Spleen (tissue), 11 donors: ENCODE results near the gene ABO. TPM values are rescaled to one million over a fixed set of nuclear protein-coding genes. Genes with fewer than 3 reads are reported as not detected.

ENCODE experiments used
- DNase-seq: peaks from one replicate; pipeline ENCODE4 v3.0.0-alpha.2; 2020
- H3K27ac ChIP-seq, 8 donors: fragments of 200-600 bp; sonication (generic) in 7 of 8; 1 replicate in 4 of 8; 2 replicates in 4 of 8; pipeline versions ENCODE4 v1.5.0 to v1.8.0; 2016 to 2021; ENCODE audit warnings: inconsistent platforms in 4 of 8, mild to moderate bottlenecking in 4 of 8, moderate library complexity in 1 of 8
- H3K27me3 ChIP-seq, 7 donors: fragments of 200-600 bp; sonication (generic) in 6 of 7; replicated peaks in 1 of 7; 1 replicate in 4 of 7; 2 replicates in 3 of 7; pipeline versions ENCODE4 v1.5.0 to v1.8.0; 2016 to 2021; ENCODE audit warnings: inconsistent platforms in 3 of 7, mild to moderate bottlenecking in 1 of 7
- H3K36me3 ChIP-seq, 6 donors: fragments of 200-600 bp; sonication (generic) in 5 of 6; 1 replicate in 4 of 6; 2 replicates in 2 of 6; pipeline versions ENCODE4 v1.5.0 to v1.8.0; 2016 to 2021; ENCODE audit warnings: inconsistent platforms in 2 of 6
- H3K4me1 ChIP-seq, 6 donors: fragments of 200-600 bp; sonication (generic) in 5 of 6; 1 replicate in 3 of 6; 2 replicates in 3 of 6; pipeline versions ENCODE4 v1.5.0 to v1.8.0; 2016 to 2021; ENCODE audit warnings: inconsistent platforms in 3 of 6
- H3K4me3 ChIP-seq, 8 donors: fragments of 200-600 bp; sonication (generic) in 7 of 8; 1 replicate in 4 of 8; 2 replicates in 4 of 8; pipeline versions ENCODE4 v1.5.0 to v1.8.0; 2016 to 2021; ENCODE audit warnings: inconsistent platforms in 4 of 8, mild to moderate bottlenecking in 4 of 8, moderate library complexity in 2 of 8
- H3K9me3 ChIP-seq, 8 donors: fragments of 200-600 bp; sonication (generic) in 7 of 8; 1 replicate in 4 of 8; 2 replicates in 4 of 8; pipeline versions ENCODE4 v1.5.0 to v1.8.0; 2016 to 2021; ENCODE audit warnings: inconsistent platforms in 4 of 8
- CTCF ChIP-seq, 11 experiments: fragments of 200-600 bp in 7 of 11; fragments of 450-650 bp in 4 of 11; sonication (generic) in 4 of 11; IDR thresholded peaks in 8 of 11; conservative IDR thresholded peaks in 3 of 11; 1 replicate in 7 of 11; 2 replicates in 4 of 11; pipeline versions ENCODE4 v1.4.0 to v1.8.0; 2016 to 2021; ENCODE audit warnings: antibody characterized with exemption in 11 of 11, inconsistent platforms in 4 of 11, mild to moderate bottlenecking in 1 of 11
- POLR2A ChIP-seq, 3 donors: fragments of 450-650 bp; IDR thresholded peaks; one replicate each; pipeline ENCODE4 v1.5.1; 2017; ENCODE audit warnings: antibody characterized with exemption in 3 of 3, mild to moderate bottlenecking in 1 of 3
- POLR2AphosphoS5 ChIP-seq, 3 donors: sonication (generic); formaldehyde crosslinking; IDR thresholded peaks; one replicate each; pipeline ENCODE4 v1.5.1; 2017; ENCODE audit warnings: antibody characterized with exemption in 3 of 3
- WGBS, 5 donors: extraction: QIAGEN DNeasy Blood & Tissue Kit in 3 of 5; methylation state at CpG; one replicate each; pipeline versions ENCODE4 v1.1.5 to v1.1.7; 2013 to 2018; 5-methylcytosine and 5-hydroxymethylcytosine counted together
- intact Hi-C: fragments of 100-400 bp; cut with DNase I; formaldehyde crosslinking; loops from one replicate; pipeline ENCODE4 v1.15.0; 2023; ENCODE audit warnings: low total_unique reads
- polyA plus RNA-seq, 3 donors: library from polyadenylated mRNA; stranded (reverse); fragments of 200-250 nt; gene quantifications; one replicate each; pipeline ENCODE4 v1.2.1, GENCODE V29; 2013
- total RNA-seq, 7 donors: library from RNA; depleted of rRNA in 3 of 7; stranded (reverse); fragments of >200 nt in 3 of 7; fragmentation: NEBNext Ultra II Directional in 4 of 7; extraction: Animal tissue kit (Norgen Biotek cat#: 25700) in 4 of 7; gene quantifications; one replicate each; pipeline versions ENCODE4 v1.1.0 to v1.2.1, GENCODE V29; 2016 to 2021
- donor health status: healthy with polysubstance abuse.
- donor health status: DM: no; HTN: no; CAD: no; lungs with moderate emphysema.
- donor health status: DM: no; HTN: no; CAD: no.
- donor health status: Bipolar disorder and iron deficiency.
- donor health status: healthy.
- donor health status: DM: no; HTN: no; CAD: no.
- donor health status: DM: yes; HTN: yes; CAD: no.

The ABO gene
- total and polyA plus RNA-seq, 10 donors, result 0.26 to 5.8 (median 2.3) TPM

- intact Hi-C loops, result no loop called here
- H3K36me3 ChIP-seq, result no peaks in the 10 kb centered on the region
- no peaks in the 10 kb centered on the region for H3K9me3 ChIP-seq
- H3K4me3 ChIP-seq, result no peak overlapping the region
- WGBS, 5 donors, result 78 to 94% (median 90%) methylated on average over 15 to 18 of the region's 18 CpGs
- DNase-seq, result no peak
- H3K27me3 ChIP-seq, result peaks cover 0 to 52% (median 0%) of the 10 kb centered on the region in 7 donors
- H3K4me1 ChIP-seq, result peaks cover 0 to 30% (median 20%) of the 10 kb centered on the region in 6 donors
- TF ChIP-seq POLR2AphosphoS5 (IDR thresholded peaks at IDR 0.05), result no peak
- no peak for TF ChIP-seq POLR2A (IDR thresholded peaks at IDR 0.05)
- no peak for TF ChIP-seq CTCF (IDR thresholded peaks at IDR 0.05 in 8 of 11, conservative IDR thresholded peaks at IDR 0.05 in 3 of 11)
- peak overlapping the region in 6 of 8 donors; percentile 61 to 81 (median 76) for H3K27ac ChIP-seq
Measured at GRCh38 chr9:133239533-133240090, 35.4 kb downstream of the ABO start.

- Histone ChIP-seq H3K36me3 (no peaks in the 10 kb centered on the region), H3K4me3 (peak overlapping the region in 6 of 8 donors; percentile 9 to 59 (median 20)), H3K9me3 (no peaks in the 10 kb centered on the region), H3K27ac (peak overlapping the region; percentile 25 to 81 (median 72)), H3K27me3 (peaks cover 0 to 52% (median 0%) of the 10 kb centered on the region in 7 donors), H3K4me1 (peaks cover 0 to 30% (median 20%) of the 10 kb centered on the region in 6 donors)
- DNase-seq, result peak; percentile 86
- intact Hi-C loops, result no loop called here
- 10 to 13% (median 12%) methylated on average over 21 to 26 of the region's 26 CpGs for WGBS, 5 donors
- TF ChIP-seq CTCF (IDR thresholded peaks at IDR 0.05 in 8 of 11, conservative IDR thresholded peaks at IDR 0.05 in 3 of 11) (peak; percentile 23 to 80 (median 65)), POLR2A (IDR thresholded peaks at IDR 0.05) (no peak), POLR2AphosphoS5 (IDR thresholded peaks at IDR 0.05) (peak in 1 of 3 donors; percentile 10)
Measured at GRCh38 chr9:133238851-133239532, 36.0 kb downstream of the ABO start.

- WGBS, 5 donors, result 17 to 28% (median 26%) methylated on average over 24 to 25 of the region's 25 CpGs
- H3K27me3 ChIP-seq, result peaks cover 0 to 52% (median 0%) of the 10 kb centered on the region in 7 donors
Measured at GRCh38 chr9:133238272-133238850, 36.6 kb downstream of the ABO start.

More at GRCh38 chr9:133238272-133238850, 36.6 kb downstream of the ABO start:
- H3K9me3 ChIP-seq, result no peaks in the 10 kb centered on the region
- DNase-seq, result peak; percentile 83
- peak overlapping the region; percentile 31 to 81 (median 76) for H3K27ac ChIP-seq
- peak overlapping the region in 6 of 8 donors; percentile 9 to 59 (median 20) for H3K4me3 ChIP-seq
- peaks cover 0 to 30% (median 20%) of the 10 kb centered on the region in 6 donors for H3K4me1 ChIP-seq
- no peak for TF ChIP-seq CTCF (IDR thresholded peaks at IDR 0.05 in 8 of 11, conservative IDR thresholded peaks at IDR 0.05 in 3 of 11)
- peak in 2 of 3 donors; percentile 40 to 43 for TF ChIP-seq POLR2AphosphoS5 (IDR thresholded peaks at IDR 0.05)
- TF ChIP-seq POLR2A (IDR thresholded peaks at IDR 0.05), result no peak
- intact Hi-C loops, result no loop called here
- H3K36me3 ChIP-seq, result no peaks in the 10 kb centered on the region
